Stimulated activated CD8-positive, alpha-beta memory T cell treated with anti-CD3 and anti-CD28 coated beads, Interleukin-12 subunit alpha, Interleukin-12 subunit beta, amount 100 ng/mL, for 24 hours (primary cell): ENCODE data around the gene ADARB1.

Source experiments
- DNase-seq: peaks from one replicate; pipeline ENCODE4 v3.0.0-alpha.2; 2020; ENCODE audit errors: extremely low read depth

Gene ADARB1

DNA sequence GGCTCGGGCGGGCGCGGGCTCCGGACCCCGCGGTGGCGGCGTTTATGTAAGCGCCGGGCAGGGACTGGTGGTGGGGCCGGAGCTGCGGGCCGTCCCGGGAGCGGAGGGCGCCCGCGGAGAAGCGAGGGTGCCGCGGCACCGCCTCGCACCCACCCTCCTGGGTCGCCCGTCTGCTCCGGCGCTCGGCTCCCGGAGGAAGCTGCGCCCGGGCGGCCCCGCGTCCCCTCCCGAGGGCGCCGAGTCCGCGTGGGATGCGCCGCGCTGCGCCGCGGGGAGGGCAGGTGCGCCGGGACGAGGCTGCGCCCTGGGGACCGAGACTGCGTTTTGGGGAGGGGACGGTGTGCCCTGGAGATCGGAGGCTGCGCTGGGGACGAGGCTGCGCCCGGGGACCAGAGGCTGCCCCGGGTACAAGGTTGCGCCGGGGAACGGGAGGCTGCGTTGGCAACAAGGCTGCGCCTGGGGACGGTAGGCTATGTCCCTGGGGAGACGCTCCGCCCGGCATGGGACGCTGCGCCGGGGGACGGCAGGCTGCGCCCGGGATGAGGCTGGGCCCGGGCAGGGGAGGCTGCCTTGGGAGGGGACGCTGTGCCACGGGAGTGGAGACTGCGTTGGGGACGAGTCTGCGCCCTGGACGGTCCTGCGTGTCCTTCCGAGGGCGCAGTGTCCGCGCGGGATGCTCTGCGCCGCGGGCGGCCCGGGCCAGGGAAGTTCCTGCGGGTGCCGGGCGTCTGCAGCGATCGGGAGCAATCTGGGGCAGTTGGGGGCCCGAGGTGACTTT lies 627 bp downstream of the ADARB1 start:
- no peak for DNase-seq

DNA sequence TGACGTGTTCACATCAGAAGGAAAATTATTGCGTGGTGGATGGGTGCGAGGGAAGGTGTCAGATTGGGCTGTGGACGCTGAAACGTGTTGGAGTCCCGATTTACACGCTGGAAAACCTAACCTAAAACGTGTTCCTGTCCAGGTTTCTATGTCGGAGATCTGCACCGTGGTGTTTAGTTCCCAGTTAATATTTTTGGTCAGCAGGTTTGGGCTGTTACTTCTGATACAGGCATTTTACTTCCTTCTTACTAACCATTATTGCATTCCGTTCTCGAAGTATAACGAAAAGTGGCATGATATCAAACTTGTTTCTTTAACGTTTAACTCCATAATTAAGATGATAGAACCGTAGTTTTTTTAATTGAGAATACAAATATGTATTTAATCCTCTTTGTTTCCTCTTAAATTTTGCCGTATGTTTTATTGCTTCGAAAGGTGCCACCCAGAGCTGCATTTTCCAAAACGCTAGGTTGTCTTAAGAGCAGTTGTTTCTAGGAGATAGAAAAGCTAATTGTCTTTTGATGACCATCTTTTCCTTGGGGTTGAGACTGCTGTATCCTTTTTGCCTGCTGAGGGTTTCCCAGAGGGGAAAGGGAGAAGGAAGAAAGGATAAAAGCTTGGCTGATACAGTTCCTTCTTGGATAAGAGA lies 1.3 kb downstream of the ADARB1 start:
- no peak for DNase-seq

DNA sequence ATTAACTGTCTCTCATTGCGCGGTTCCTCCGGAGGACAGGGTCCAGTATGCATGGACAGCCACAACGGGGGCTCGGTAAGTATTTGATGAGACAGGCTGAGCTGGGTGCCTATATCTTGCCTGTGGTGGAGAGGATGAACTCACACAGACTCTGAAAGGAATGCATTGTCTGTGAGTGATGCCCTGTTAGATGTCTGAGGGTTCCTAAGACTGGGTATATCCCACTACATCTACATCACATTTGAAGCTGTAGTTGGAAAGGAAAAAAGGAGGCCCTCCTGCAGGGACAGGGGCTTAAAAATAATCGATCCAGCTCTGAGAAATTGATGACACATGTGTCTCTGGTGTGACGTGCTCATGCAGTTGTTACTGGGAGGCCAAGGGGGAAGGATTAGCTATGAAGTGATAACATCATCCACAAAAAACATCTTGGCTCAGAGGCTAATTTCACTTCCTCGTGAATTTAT lies 1.9 kb downstream of the ADARB1 start:
- no peak for DNase-seq

DNA sequence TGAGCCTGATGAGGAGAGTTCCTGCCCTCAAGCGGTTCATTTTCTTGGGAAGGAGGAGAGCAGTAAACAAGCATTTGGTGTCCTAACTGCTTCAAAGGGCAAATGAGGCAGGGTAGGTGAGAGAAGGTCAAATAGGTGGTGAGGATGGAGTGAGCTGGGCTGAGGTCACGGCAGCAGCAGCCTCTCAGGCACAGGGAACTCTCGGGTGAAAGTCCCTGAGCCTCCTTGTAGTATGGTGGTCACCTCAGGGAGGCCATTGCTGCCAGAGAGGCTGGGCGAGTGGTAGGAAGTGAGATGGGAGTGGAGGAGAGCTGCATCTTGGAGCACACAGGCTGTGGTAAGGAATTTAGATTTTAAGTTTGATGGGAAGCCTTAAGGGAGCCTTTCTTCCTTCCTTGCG lies 4.0 kb downstream of the ADARB1 start:
- DNase-seq = no peak

DNA sequence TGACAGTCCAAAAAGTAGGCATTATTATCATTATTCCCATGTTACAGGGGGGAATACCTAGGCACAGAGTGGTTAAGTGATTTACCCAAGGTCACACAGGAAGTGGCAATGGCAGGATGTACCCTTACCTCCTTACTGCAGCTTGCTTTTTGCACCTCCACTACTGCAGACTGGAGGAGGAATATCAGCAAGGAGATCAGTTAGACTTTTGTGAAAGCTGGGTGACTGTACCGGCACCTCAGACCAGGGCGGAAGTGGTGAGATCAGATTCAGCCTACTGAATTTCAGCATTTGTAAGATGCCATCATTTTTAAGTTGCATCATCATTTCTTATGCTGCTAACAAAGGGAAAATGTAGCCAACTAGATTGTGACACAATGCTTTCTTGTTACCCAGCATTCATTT lies 4.5 kb downstream of the ADARB1 start:
- peak; percentile 45 for DNase-seq

DNA sequence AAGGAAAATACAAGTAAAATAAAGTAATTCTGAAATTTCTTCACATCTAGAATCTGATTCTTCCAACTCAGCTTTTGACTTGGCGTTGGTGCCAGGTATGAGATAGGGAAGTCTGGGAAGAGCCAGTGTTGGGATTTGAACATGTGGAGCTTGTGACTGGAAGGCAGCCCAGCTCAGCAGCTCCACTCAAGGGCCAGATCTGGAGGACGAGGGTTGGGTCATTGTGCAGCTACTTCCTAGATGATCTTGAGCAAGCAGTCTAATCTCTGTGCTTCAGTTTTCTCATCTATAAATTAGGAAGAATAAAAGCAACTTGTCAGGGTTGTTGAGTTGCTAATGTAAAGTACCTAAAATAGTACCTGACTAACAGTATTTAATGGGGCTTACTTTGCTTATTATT lies 5.0 kb downstream of the ADARB1 start:
- no peak for DNase-seq

DNA sequence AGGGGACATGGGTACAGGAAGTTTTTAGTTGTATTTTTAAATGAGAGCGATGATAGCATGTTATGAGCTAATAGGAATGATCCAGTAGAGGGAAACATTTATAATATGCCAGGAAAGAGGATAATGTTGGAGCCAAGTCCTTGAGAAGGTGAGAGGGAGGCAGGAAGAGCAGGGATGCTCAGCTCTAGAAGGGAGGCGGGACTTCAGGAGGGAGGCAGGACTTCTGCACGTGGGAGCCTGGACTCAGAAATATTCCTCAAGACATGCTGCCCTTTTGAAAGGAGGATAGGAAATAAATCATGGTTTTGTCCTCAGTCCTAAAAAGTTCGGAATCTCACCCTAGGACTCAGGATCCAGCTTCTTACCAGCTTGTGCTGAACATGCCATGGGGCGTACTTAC lies 5.9 kb downstream of the ADARB1 start:
- DNase-seq = no peak

DNA sequence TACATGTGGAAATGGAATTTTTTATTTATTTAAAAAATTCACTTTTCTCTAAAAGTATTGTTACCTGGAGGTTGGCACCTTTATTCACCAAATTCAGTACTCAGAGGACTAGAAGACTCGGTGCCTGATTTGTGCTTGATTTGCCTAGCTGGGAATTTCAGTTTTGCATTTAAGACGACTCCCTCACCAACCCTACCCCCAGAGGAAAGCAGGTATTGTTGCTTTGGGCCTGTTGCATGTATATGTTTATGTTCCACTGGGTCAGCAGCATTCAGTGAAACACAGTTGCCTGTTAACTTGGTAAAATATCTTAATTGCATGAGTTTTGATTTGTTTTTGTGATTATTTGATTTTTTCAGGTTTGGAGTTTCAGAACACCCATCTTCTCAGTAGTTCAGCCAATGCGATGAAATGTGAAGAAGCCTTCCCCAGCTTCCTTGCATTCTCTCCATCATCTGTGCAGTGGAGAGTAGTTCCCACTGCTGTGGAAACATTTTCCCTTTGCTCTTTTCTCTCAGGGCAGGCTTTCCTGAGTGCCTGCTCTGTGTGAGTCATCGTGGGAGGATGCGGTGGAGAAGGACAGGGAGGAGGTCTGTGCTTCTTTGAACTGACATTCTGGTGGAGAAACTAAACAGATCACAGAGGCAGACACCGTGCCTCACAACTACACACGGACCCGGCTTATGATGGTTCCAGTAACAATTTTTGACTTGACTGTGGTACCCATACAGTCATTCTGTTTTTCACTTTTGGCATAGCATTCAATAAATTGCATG lies 6.4 kb downstream of the ADARB1 start:
- no peak for DNase-seq

DNA sequence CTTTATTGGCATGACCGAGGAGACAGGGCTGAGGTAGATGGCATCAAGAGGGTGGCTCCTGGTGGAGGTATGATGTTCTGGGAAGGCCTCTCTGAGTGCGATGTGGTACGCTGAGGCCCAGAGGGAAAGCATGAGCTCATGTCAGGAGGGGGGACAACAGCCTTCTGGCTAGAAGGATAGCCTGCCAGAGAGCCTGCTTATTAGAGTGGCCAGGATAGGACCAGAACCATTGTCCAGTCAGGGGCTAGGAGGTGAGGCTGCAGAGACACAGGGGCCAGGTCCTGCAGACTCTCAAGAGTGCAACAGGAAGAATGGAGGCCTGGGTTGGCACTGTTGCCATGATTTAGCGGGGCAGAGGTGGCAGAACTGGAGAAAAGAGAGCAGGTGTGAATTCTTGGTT lies 7.3 kb downstream of the ADARB1 start:
- no peak for DNase-seq

DNA sequence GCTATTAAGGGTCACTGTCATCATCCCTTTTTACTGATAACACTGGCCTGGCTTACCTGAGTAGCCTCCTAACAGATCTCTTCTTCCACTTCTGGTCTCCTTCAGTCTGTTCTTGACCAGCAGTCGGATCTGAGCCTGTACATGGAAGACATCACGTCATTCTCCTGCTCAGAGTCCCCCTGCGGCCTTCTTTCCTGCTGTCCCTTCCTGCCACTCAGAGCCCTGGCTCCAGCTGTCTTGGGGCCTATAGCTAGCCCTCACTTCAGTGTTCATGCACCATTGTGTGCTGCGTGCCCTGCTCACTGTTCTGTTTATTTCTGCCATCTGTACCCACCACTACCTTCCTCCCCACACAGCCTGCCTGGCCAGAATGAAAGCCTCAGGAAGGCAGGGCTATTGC lies 8.4 kb downstream of the ADARB1 start:
- DNase-seq = no peak

DNA sequence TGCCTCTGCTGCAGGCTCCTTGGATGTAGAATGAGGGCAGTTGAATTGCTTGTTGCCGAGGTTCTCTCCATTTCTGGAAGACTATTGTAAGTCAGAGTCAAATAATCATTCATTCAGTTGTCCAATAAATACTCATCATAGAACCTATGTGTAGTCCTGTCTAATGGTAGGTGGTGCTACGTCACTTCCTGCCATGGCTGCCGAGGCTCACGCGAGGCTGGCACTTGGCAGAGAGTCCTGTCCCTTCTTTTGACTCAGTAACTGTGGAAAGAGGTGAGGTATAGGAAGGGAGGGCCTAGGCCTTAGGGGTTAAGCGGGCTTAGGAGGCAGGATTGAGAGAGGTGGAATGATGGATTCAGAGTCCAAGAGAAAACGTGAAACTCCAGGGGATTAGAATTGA lies 9.7 kb downstream of the ADARB1 start:
- no peak for DNase-seq

DNA sequence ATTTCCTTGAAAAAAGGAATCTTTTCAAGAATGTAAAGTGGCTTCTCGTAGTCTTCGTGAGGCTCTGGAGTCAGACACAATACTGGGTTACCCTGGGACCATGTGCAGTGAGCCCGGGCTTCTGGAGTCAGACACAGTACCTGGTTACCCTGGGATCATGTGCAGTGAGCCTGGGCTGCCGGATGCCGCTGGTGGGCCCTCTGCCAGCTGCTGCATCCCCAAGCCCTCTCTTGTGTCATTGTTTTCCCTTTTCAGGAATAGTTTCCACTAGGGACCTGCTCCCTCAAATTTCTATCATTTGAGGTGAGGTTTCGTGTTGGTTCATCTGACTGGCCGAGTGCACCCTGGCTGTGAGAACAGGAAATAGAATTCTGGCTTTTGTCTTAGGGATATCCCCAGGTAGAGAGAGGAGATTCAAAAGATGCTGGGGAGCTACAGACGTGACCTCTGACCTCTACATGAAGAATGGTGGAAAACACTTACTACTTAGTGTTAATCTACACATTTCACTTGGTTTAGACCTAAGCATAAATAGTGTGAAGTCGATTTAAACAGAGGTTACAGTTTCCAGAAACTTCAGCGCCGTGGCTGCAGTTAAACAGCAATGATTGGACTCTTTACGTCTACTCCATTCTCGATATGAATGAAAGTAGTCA lies 10.6 kb downstream of the ADARB1 start:
- DNase-seq = no peak

DNA sequence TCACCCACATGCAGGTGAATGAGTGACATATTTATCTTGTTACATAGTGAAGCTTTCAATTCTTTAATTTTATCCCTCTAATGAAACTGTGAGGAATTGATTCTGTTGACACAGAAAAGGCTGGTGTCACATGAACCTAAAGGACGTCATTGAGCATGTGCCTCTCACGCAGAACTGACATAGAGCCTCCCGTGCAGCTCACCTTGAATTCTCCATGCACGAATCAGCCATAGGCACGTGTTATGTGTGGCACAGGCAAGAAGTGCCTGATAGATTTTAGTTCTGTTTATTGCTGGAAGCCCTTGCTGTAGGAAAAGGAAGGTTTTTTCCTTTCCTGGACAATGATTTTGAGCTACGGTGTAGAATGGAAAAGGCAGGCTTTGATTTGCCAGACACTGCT lies 11.3 kb downstream of the ADARB1 start:
- no peak for DNase-seq

DNA sequence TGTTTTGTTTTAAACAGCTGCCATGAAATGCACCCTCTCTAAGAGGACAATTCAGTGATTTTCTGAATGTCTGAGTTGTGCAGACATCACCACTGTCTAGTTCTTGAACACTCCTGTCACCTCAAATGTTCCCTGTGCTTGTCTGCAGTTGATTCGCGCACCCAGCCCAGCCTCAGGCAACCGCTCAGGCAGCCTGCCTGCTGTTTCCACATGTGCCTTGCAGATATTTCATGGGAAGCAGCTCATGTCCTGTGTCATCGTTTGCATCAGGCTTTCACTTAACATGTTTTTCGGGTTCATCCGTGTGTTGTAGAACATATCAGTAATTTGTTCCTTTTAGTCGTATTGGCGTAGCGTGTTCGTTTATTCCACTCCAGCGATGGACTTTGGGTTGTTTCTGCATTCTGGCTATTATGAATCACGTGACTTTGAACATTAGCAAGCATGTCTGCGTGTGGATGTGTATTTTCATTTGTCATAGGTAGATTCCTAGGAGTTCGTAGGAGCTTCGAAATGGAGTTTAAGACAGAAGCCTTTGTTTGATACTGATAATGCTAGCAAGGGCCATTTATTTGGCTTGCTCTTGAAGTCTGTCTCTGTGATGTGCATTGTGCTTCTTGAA lies 12.1 kb downstream of the ADARB1 start:
- DNase-seq = no peak

DNA sequence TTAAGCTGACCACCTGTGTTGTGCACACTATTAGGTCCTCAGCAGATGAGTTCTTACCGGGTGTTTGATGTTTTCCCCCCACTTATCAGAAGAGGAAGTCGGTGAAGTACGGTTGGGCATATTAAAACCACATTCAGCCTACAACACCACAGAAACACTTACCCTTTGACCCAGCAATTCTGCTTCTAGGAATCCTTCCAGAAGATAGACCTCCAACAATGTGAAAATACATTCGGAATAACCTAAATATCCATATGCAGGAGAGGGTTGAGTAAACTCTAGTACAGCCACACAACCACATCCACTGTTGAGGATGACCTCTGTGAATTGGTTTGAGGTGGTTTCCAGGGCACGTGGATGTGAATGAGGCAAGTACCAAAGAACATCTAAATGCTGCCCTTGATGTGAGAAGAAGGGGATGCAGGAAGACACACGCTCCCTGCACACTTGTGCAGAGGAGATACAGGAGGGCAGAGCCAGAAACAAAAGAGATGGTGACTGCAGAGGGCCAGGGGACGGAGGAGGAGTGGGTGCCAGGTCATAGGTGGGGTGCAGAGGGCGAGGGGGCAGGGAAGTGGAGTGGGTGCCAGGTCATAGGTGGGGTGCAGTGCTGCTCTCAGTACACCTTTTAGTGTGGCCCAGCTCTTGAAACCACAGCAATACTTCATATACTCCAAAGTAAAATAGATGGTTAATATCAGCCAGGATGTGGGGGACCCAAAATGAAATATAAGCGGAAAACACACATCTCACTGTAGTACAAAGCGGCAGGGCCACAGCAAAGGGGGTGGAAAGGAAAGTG lies 12.8 kb downstream of the ADARB1 start:
- no peak for DNase-seq

DNA sequence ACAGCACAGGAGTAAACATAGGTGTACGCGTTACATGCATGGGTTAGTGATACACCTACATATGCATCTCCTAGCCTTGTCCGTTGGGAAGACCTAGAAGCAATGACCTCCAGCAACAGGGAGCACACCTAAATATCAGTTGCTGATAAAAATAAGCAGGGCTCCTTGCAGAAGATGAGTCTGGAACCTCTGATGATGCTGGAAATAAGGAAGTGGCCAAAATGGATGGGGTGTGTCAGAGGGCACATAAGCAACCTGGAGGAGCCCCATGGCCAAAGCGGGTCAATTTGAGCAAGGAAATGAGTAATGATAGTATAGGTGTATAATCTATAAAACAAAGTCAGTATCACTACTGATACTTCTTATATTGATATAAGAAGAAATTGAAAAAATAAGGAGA lies 13.7 kb downstream of the ADARB1 start:
- DNase-seq = no peak

DNA sequence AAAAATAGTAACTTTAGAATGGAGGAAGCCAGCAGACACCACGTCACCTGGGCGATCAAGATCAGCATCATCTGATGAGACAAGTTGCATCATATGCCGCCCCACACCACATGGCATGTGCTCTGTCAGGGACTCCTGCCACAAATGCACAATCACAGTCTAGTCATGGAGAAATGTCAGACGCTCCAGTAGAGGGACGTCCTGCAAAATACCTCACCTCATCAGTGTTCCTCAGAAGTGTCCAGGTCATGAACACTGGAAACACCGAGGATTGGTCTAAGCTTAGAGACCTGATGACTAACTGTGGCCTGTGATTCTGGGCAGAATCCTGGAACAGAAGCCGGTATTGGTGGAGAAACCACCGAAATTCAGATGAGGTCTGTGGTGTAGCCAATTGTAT lies 14.3 kb downstream of the ADARB1 start:
- DNase-seq = no peak

DNA sequence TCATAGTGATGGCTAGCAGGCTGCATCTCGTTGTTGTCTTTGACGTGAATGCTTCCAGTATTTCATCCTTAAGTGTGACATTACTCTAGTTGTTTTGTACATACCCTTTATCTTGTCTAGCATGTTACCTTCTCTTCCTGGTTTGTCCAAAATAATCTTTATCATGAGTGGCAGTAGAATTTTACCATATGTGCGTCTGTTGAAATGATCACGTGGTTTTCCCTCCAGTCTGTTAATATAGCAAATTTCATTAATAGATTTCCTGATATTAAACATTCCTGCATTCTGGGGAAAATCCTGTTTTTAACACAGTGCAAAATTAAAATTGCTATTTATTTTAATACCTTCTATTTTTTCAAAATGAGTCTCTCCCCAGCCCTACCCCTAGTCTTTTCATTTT lies 15.6 kb downstream of the ADARB1 start:
- no peak for DNase-seq

DNA sequence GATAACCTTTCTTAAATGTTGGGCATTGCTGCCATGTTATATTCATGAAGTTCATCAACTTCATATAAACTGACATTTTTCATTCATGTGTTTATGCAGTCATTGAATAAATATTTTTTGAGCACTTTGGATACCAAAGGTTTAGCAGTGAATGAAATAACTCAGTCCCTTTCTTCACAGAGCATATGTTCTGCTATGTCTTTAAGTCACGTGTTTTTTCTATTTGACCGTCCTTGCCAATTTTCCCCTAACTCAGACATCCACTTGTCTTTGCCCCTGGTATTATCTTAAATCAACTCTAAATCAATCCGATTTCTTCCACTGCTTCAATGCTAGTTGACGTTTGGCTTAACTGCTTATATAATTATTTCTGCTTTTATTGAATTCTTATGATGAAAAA lies 16.6 kb downstream of the ADARB1 start:
- DNase-seq = no peak

DNA sequence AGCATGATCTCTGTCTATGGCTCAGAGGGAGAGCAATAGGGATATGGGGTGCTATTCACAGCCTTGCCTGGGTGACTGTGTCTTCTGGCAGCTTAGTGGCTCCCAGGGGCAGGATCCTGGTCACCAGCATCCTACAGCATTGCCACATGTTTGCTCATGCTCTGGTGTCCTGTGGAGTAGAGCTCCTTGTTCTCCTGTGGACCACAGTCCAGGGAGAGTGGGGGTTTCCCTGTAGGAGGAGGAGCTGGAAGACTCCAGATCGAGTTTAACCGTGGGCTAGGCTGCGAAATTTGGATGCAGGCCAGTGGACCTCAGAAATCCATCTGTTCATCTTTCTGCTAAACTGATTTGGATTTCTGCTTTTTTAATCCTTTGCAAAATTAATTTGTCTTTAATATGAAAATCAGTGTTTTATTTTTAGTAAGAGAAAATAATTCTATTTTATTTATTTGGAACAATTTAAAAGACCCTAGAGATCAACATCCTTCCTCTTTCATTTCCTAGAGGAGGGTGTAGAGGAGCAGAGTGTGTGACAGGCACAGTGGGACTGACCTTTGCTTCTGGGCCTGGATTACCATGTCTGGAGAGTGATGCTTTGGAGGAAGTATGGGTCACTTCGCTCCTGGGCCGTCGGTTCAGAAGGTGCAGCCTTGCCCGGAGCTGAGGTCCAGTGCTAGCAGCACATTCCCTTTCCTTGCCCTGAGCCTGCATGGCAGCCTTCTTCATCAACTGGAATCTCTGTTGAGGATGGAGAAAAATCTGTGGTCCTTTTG lies 17.4 kb downstream of the ADARB1 start:
- no peak for DNase-seq
